ENCODE data around the gene OTOF. TPM values are rescaled to one million over a fixed set of nuclear protein-coding genes. Genes with fewer than 3 reads are reported as not detected.

OTOF gene
- total RNA-seq (1 to 10 TPM in 1 of 5 donors, under 1 TPM in 4; 0.20 to 2.8 (median 0.45) TPM), total RNA-seq (0.23 to 3.0 (median 0.99) reads per million in 29 experiments)
- total RNA-seq (2013): 0.46 TPM

DNA sequence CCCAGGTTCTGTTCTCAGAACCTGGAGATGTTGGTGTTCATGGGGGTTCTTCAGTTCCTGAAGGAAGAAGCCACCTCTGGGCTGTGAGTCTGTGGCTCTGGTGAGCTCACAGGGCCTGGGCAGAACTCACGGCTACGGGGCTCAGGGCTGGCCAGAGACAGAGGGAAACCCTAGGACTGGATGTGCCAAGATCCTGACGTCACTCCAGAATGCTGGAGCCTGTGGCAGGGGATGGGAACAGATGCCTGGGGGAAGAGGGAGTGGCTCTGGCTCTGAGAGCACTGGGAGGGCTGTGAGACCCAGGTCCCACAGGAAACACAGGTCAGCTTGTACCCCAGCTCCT lies at the start of gene OTOF:
TSS of gene OTOF (minus strand) at position 214 of the 343 bp plus-strand sequence.
- CTCF ChIA-PET: interaction anchor here in 1 of 2 donors (0.7 kb wide), 1 partner anchor 9 kb away, joined by 3 read pairs; no protein-coding TSS in a partner anchor
- ATAC-seq (replicated peaks in 1 of 4): peak in 1 of 4 experiments; percentile 16
- POLR2A ChIA-PET: no interaction called here

DNA sequence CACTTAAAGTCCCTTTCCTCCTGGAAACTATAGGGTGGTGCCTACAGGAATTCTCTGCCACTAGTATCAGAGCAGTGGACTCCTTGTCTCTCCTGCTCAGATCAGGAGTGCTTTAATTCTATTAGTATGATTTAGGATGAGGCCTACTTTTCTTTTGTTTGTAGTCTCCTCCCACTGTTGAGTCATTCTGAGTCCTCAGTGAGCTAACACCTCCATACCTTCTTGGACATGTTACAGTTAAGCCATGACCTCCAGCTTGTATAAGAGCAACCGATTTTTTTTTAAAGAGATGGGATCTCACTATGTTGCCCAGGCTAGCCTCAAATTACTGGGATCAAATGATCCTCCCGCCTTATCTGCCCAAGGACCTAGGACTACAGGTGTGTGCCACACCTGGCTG lies 48.7 kb upstream of the OTOF start:
- no peak overlapping the region for H3K4me3 ChIP-seq (ENCODE audit: control insufficient read depth in 1 of 2, extremely low read depth in 1 of 2, low read length in 1 of 2)
- Mint-ChIP-seq H3K4me3 (no peak overlapping the region), H3K27ac (no peak overlapping the region), H3K27me3 (peaks cover 0 to 3% of the 10 kb centered on the region in 2 donors), H3K36me3 (no peaks in the 10 kb centered on the region), H3K4me1 (no peaks in the 10 kb centered on the region), H3K9me3 (no peaks in the 10 kb centered on the region)
- WGBS (ENCODE audit: insufficient coverage): 100% methylated on average over 1 of the region's 2 CpGs
- CTCF ChIA-PET: no interaction called here
- H3K36me3 ChIP-seq (ENCODE audit: control insufficient read depth in 2 of 2, extremely low read depth in 1 of 2, insufficient read depth in 1 of 2, low read length in 1 of 2): no peaks in the 10 kb centered on the region
- H3K9me3 ChIP-seq: no peaks in the 10 kb centered on the region
- ATAC-seq (replicated peaks in 1 of 4) (no peak), DNase-seq (no peak)
- peaks cover 0 to 19% of the 10 kb centered on the region in 2 experiments for H3K27me3 ChIP-seq (replicated peaks in 1 of 2; ENCODE audit: control insufficient read depth in 2 of 2, extremely low read depth in 1 of 2, insufficient read depth in 2 of 2, low read length in 1 of 2)
- H3K4me1 ChIP-seq (ENCODE audit: control insufficient read depth in 1 of 2, extremely low read depth in 1 of 2, insufficient read depth in 2 of 2, low read length in 2 of 2): no peaks in the 10 kb centered on the region
- POLR2A ChIA-PET: no interaction called here
- H3K27ac ChIP-seq (ENCODE audit: low read length): no peak overlapping the region

More for the DNA sequence above, at the start of gene OTOF:
- H3K9me3 Mint-ChIP-seq: no peaks in the 10 kb centered on the region
- 78% methylated on average over 2 of the region's 3 CpGs for WGBS (ENCODE audit: insufficient coverage)
- H3K27ac ChIP-seq (ENCODE audit: low read length): no peak within 1 kb of the TSS
- peaks cover 4 to 8% (median 4%) of the 10 kb centered on the region in 3 donors for H3K4me1 Mint-ChIP-seq
- H3K4me3 Mint-ChIP-seq: peak within 1 kb of the TSS; percentile 11 to 49 (median 45)
- H3K27me3 ChIP-seq (replicated peaks in 1 of 2; ENCODE audit: control insufficient read depth in 2 of 2, extremely low read depth in 1 of 2, insufficient read depth in 2 of 2, low read length in 1 of 2): peaks cover 0 to 9% of the 10 kb centered on the region in 2 experiments
- H3K4me1 ChIP-seq (ENCODE audit: control insufficient read depth in 1 of 2, extremely low read depth in 1 of 2, insufficient read depth in 2 of 2, low read length in 2 of 2): peaks cover 0 to 13% of the 10 kb centered on the region in 2 experiments
- no peaks in the 10 kb centered on the region for H3K36me3 Mint-ChIP-seq
- H3K9me3 ChIP-seq: no peaks in the 10 kb centered on the region
- no peaks in the 10 kb centered on the region for H3K27me3 Mint-ChIP-seq
- peak within 1 kb of the TSS in 1 of 2 donors; percentile 5 for H3K4me3 ChIP-seq (ENCODE audit: control insufficient read depth in 1 of 2, extremely low read depth in 1 of 2, low read length in 1 of 2)
- no peak within 1 kb of the TSS for H3K27ac Mint-ChIP-seq
- H3K36me3 ChIP-seq (ENCODE audit: control insufficient read depth in 2 of 2, extremely low read depth in 1 of 2, insufficient read depth in 1 of 2, low read length in 1 of 2): no peaks in the 10 kb centered on the region
- DNase-seq: no peak

DNA sequence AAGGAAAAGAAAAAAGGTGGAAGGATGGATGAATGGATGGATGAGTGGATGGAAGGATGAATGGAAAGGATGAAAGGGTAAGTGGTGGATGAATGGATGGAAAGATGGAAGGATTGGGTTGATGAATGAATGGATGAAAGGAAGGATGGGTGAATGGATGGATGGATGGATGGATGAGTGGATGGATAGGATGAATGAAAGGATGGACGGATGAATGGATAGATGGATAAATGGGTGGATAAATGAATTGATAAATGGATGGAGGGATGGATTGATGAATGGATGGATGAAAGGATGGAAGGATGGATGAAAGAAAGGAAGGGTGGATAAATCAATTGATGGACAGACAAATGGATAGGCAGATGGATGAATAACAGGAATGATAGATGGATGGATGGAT lies 48.2 kb upstream of the OTOF start:
- Histone ChIP-seq H3K27me3 (replicated peaks in 1 of 2; ENCODE audit: control insufficient read depth in 2 of 2, extremely low read depth in 1 of 2, insufficient read depth in 2 of 2, low read length in 1 of 2) (peaks cover 0 to 23% of the 10 kb centered on the region in 2 experiments), H3K27ac (ENCODE audit: low read length) (no peak overlapping the region), H3K9me3 (no peaks in the 10 kb centered on the region), H3K36me3 (ENCODE audit: control insufficient read depth in 2 of 2, extremely low read depth in 1 of 2, insufficient read depth in 1 of 2, low read length in 1 of 2) (no peaks in the 10 kb centered on the region), H3K4me1 (ENCODE audit: control insufficient read depth in 1 of 2, extremely low read depth in 1 of 2, insufficient read depth in 2 of 2, low read length in 2 of 2) (peaks cover 0 to 3% of the 10 kb centered on the region in 2 experiments), H3K4me3 (ENCODE audit: control insufficient read depth in 1 of 2, extremely low read depth in 1 of 2, low read length in 1 of 2) (no peak overlapping the region)
- ChIA-PET POLR2A (no interaction called here), CTCF (no interaction called here)
- Mint-ChIP-seq H3K27me3 (peaks cover 0 to 4% of the 10 kb centered on the region in 2 donors), H3K9me3 (no peaks in the 10 kb centered on the region), H3K36me3 (no peaks in the 10 kb centered on the region), H3K4me1 (peaks cover 1 to 2% (median 2%) of the 10 kb centered on the region in 3 donors), H3K4me3 (no peak overlapping the region), H3K27ac (no peak overlapping the region)
- 89% methylated on average over 1 of the region's 1 CpG for WGBS (ENCODE audit: insufficient coverage)
- ATAC-seq (replicated peaks in 1 of 4): no peak
- no peak for DNase-seq

DNA sequence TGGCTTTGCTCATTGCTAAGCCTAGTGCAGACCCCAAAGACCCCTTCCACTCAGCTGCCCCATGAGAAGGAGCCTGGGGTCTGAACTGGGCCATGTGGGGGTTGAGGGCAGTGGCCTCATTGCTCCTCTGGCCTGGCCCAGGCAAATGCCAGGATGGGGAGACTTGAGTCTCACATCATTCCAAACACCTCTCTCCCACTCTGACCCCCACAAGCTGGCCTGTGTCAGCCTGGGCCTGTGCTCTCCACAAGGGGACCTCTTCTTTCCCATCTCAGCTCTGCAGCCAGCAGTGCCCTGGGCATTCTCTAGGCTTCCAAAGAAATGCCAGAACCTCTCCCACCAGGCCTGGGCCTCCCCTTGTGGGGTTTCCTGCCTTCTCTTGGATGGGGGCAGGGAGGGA lies 45.8 kb upstream of the OTOF start:
- no peaks in the 10 kb centered on the region for H3K9me3 Mint-ChIP-seq
- H3K4me3 Mint-ChIP-seq: no peak overlapping the region

DNA sequence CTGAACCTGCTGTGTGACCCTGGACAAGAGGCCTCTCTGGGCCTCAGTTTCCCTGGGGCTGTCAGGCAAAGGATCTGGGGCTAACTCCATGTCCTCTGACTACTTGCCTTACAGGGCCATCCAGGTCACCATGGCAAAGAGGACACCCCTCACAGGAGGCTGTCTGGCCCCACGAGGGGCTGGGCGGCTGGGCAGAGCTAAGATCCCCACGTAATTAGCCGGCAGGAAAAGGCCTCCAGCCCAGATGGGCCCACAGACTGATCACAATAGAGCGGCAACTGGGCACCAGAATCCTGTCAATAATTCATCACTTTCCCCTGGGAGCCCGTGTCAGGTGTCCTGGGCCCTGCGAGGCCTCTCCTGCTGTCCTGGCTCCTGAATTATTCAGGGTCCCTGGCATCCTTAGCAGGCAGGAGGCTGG lies 44.8 kb upstream of the OTOF start:
- no peaks in the 10 kb centered on the region for H3K36me3 ChIP-seq (ENCODE audit: control insufficient read depth in 2 of 2, extremely low read depth in 1 of 2, insufficient read depth in 1 of 2, low read length in 1 of 2)
- ChIA-PET POLR2A (no interaction called here), CTCF (no interaction called here)
- H3K9me3 ChIP-seq: no peaks in the 10 kb centered on the region
- DNase-seq (no peak), ATAC-seq (replicated peaks in 1 of 4) (no peak)
- no peak overlapping the region for H3K27ac ChIP-seq (ENCODE audit: low read length)
- no peak overlapping the region for H3K4me3 ChIP-seq (ENCODE audit: control insufficient read depth in 1 of 2, extremely low read depth in 1 of 2, low read length in 1 of 2)
- H3K27me3 Mint-ChIP-seq: peaks cover 0 to 4% of the 10 kb centered on the region in 2 donors
- 82% methylated on average over 7 of the region's 7 CpGs for WGBS (ENCODE audit: insufficient coverage)
- H3K4me1 ChIP-seq (ENCODE audit: control insufficient read depth in 1 of 2, extremely low read depth in 1 of 2, insufficient read depth in 2 of 2, low read length in 2 of 2): peaks cover 18 to 30% of the 10 kb centered on the region in 2 experiments
- H3K4me3 Mint-ChIP-seq: no peak overlapping the region
- H3K27ac Mint-ChIP-seq: no peak overlapping the region
- no peaks in the 10 kb centered on the region for H3K36me3 Mint-ChIP-seq
- H3K4me1 Mint-ChIP-seq: peaks cover 18 to 26% (median 22%) of the 10 kb centered on the region in 3 donors
- H3K27me3 ChIP-seq (replicated peaks in 1 of 2; ENCODE audit: control insufficient read depth in 2 of 2, extremely low read depth in 1 of 2, insufficient read depth in 2 of 2, low read length in 1 of 2): peaks cover 0 to 26% of the 10 kb centered on the region in 2 experiments
- no peaks in the 10 kb centered on the region for H3K9me3 Mint-ChIP-seq

More for the DNA sequence above, 45.8 kb upstream of the OTOF start:
- H3K4me1 Mint-ChIP-seq: peaks cover 16 to 25% (median 19%) of the 10 kb centered on the region in 3 donors
- ATAC-seq (replicated peaks in 1 of 4): no peak
- Histone ChIP-seq H3K9me3 (no peaks in the 10 kb centered on the region), H3K4me3 (ENCODE audit: control insufficient read depth in 1 of 2, extremely low read depth in 1 of 2, low read length in 1 of 2) (no peak overlapping the region), H3K27ac (ENCODE audit: low read length) (no peak overlapping the region), H3K36me3 (ENCODE audit: control insufficient read depth in 2 of 2, extremely low read depth in 1 of 2, insufficient read depth in 1 of 2, low read length in 1 of 2) (no peaks in the 10 kb centered on the region), H3K4me1 (ENCODE audit: control insufficient read depth in 1 of 2, extremely low read depth in 1 of 2, insufficient read depth in 2 of 2, low read length in 2 of 2) (peaks cover 13 to 26% of the 10 kb centered on the region in 2 experiments), H3K27me3 (replicated peaks in 1 of 2; ENCODE audit: control insufficient read depth in 2 of 2, extremely low read depth in 1 of 2, insufficient read depth in 2 of 2, low read length in 1 of 2) (peaks cover 0 to 30% of the 10 kb centered on the region in 2 experiments)
- ChIA-PET CTCF (no interaction called here), POLR2A (no interaction called here)
- H3K36me3 Mint-ChIP-seq: no peaks in the 10 kb centered on the region
- H3K27ac Mint-ChIP-seq: no peak overlapping the region
- no peak for DNase-seq
- H3K27me3 Mint-ChIP-seq: peaks cover 0 to 4% of the 10 kb centered on the region in 2 donors

DNA sequence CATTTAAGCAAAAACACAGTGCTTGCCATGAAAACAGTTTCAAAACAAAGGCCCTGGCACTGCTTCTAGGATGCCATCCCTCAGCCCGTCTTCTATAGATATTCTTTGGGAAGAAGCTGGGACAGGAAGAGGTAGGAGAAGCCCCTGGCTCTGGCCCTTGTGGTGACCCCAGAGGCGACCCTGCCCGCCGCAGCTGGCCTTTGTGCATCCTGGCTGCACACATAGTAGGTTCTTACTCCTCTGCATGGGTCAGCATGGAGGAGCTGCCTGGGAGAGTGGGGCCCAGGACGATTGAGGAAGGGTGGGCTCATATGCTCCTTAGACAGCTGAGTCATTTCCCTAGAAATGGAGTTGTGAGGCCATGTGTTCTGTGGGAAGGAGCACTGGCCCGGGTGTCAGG lies 44.4 kb upstream of the OTOF start:
- DNase-seq (no peak), ATAC-seq (replicated peaks in 1 of 4) (no peak)
- Mint-ChIP-seq H3K36me3 (no peaks in the 10 kb centered on the region), H3K27me3 (peaks cover 0 to 4% of the 10 kb centered on the region in 2 donors), H3K4me3 (no peak overlapping the region), H3K4me1 (peaks cover 18 to 26% (median 22%) of the 10 kb centered on the region in 3 donors), H3K27ac (no peak overlapping the region), H3K9me3 (no peaks in the 10 kb centered on the region)
- peaks cover 18 to 30% of the 10 kb centered on the region in 2 experiments for H3K4me1 ChIP-seq (ENCODE audit: control insufficient read depth in 1 of 2, extremely low read depth in 1 of 2, insufficient read depth in 2 of 2, low read length in 2 of 2)
- H3K9me3 ChIP-seq: no peaks in the 10 kb centered on the region
- no peak overlapping the region for H3K4me3 ChIP-seq (ENCODE audit: control insufficient read depth in 1 of 2, extremely low read depth in 1 of 2, low read length in 1 of 2)
- WGBS (ENCODE audit: insufficient coverage): 56% methylated on average over 5 of the region's 6 CpGs
- CTCF ChIA-PET: no interaction called here
- peaks cover 0 to 26% of the 10 kb centered on the region in 2 experiments for H3K27me3 ChIP-seq (replicated peaks in 1 of 2; ENCODE audit: control insufficient read depth in 2 of 2, extremely low read depth in 1 of 2, insufficient read depth in 2 of 2, low read length in 1 of 2)
- no peaks in the 10 kb centered on the region for H3K36me3 ChIP-seq (ENCODE audit: control insufficient read depth in 2 of 2, extremely low read depth in 1 of 2, insufficient read depth in 1 of 2, low read length in 1 of 2)
- no peak overlapping the region for H3K27ac ChIP-seq (ENCODE audit: low read length)
- POLR2A ChIA-PET: no interaction called here

DNA sequence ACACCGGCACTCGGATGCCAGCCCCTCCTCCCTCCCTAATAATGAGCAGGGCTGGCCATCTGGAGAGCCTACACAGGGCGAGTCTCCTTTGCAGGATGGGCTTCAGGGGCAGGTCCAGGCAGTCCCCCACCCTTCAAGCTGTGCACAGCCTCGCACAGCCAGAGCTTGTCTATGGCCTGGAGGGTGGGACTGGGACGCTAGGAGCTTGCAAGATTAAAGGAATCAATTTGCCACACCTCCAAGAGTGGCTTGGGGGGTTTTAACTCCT lies 43.9 kb upstream of the OTOF start:
- Mint-ChIP-seq H3K4me3 (no peak overlapping the region), H3K27ac (no peak overlapping the region), H3K36me3 (no peaks in the 10 kb centered on the region), H3K9me3 (no peaks in the 10 kb centered on the region), H3K27me3 (peaks cover 0 to 4% of the 10 kb centered on the region in 2 donors), H3K4me1 (peaks cover 18 to 26% (median 22%) of the 10 kb centered on the region in 3 donors)
- DNase-seq: no peak
- no peaks in the 10 kb centered on the region for H3K9me3 ChIP-seq
- POLR2A ChIA-PET: no interaction called here
- no peak overlapping the region for H3K4me3 ChIP-seq (ENCODE audit: control insufficient read depth in 1 of 2, extremely low read depth in 1 of 2, low read length in 1 of 2)
- CTCF ChIA-PET: no interaction called here
- H3K27me3 ChIP-seq (replicated peaks in 1 of 2; ENCODE audit: control insufficient read depth in 2 of 2, extremely low read depth in 1 of 2, insufficient read depth in 2 of 2, low read length in 1 of 2): peaks cover 0 to 26% of the 10 kb centered on the region in 2 experiments
- H3K36me3 ChIP-seq (ENCODE audit: control insufficient read depth in 2 of 2, extremely low read depth in 1 of 2, insufficient read depth in 1 of 2, low read length in 1 of 2): no peaks in the 10 kb centered on the region
- no peak overlapping the region for H3K27ac ChIP-seq (ENCODE audit: low read length)
- no peak for ATAC-seq (replicated peaks in 1 of 4)
- no CpG with 5 or more reads among the region's 5 CpGs for WGBS (ENCODE audit: insufficient coverage)
- peaks cover 18 to 30% of the 10 kb centered on the region in 2 experiments for H3K4me1 ChIP-seq (ENCODE audit: control insufficient read depth in 1 of 2, extremely low read depth in 1 of 2, insufficient read depth in 2 of 2, low read length in 2 of 2)

All from T-cell (primary cell).